Measurements from ENCODE around the gene ANKLE1.

Gene ANKLE1

DNA sequence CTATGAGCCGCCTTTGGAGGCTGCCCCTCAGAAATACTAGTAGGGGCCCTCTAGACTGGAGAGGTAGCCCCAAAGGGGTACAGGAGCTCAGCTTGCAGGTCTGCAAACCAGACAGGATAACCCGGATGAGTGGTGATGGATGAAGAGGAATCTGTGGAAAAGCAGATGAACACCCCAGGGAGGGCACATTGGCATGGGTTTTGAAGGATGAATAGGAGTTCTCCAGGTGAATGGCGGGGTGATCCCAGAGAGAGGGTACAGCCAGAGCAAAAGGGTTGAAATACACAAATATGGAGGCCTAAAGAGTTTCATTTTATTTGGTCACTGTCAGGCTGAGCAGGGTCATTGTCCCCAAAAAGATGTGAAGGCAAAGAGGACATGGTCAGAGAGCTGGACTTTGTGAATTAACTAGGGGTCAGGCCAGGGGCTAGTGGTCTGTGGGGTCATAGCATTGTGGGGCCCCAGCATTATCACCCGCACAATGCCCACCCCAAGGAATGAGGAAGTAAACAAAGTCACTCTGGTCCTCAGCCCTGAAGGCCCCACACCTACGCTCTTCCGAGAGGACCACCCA, 40.8 kb upstream of the ANKLE1 start:
- no peak overlapping the region for H3K4me3 ChIP-seq (ENCODE audit: extremely low read depth, insufficient read depth, low read length, poor library complexity, severe bottlenecking)
- peaks cover 40% of the 10 kb centered on the region for H3K36me3 ChIP-seq (ENCODE audit: control insufficient read depth, insufficient read depth, low read length)
- H3K4me1 ChIP-seq (ENCODE audit: control insufficient read depth, insufficient read depth, low read length, poor library complexity, severe bottlenecking) = peaks cover 21% of the 10 kb centered on the region
- no peaks in the 10 kb centered on the region for H3K9me3 ChIP-seq (ENCODE audit: control insufficient read depth, low read length)
- H3K27ac ChIP-seq (ENCODE audit: low read depth, low read length, severe bottlenecking) = no peak overlapping the region
- 96 to 100% methylated on average over 5 of the region's 6 CpGs for WGBS, 2 experiments (ENCODE audit: insufficient coverage in 2 of 2)

DNA sequence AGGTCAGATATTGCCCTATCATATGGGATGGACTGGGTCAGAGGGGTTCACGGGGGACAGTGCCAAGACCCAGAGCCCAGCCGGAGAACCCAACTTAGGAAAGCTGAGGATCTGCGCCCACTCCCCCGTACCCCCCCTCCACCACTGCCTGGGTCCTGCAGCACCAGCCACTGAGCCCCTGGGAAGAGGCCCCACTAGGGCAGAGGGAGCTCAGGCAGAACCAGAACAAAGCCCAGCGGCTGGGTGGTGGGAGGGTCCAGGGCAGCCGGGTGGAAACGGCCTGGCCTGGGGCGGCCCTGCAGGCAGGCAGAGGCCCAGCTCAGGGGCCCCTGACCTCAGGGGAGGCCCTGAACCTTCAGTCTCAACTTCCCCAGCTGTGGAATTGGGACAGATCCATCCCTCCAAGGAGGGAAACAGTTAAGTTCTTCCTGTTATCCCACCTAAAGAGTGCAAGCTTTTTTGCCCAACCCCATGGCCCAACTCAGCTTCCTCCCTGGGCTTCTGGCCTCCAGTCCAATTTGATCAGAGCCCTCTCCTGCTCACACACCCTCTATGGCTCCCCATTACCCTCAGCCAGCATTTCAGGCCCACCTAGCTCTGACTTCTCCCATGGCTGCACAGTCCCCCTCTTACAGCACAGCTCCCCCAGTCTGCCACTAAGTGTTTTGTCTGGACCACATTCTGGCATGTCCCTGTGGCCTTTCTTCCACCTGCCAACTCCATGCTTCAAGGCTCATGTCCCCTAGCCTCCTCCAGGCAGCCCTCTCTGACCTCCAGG, 39.1 kb upstream of the ANKLE1 start:
- peaks cover 12% of the 10 kb centered on the region for H3K4me1 ChIP-seq (ENCODE audit: control insufficient read depth, insufficient read depth, low read length, poor library complexity, severe bottlenecking)
- no peaks in the 10 kb centered on the region for H3K9me3 ChIP-seq (ENCODE audit: control insufficient read depth, low read length)
- H3K36me3 ChIP-seq (ENCODE audit: control insufficient read depth, insufficient read depth, low read length) = peaks cover 30% of the 10 kb centered on the region
- WGBS, 2 experiments (ENCODE audit: insufficient coverage in 2 of 2) = 73 to 81% methylated on average over 3 to 5 of the region's 8 CpGs
- H3K27ac ChIP-seq (ENCODE audit: low read depth, low read length, severe bottlenecking) = no peak overlapping the region
- H3K4me3 ChIP-seq (ENCODE audit: extremely low read depth, insufficient read depth, low read length, poor library complexity, severe bottlenecking) = peak overlapping the region; percentile 90

GRCh38 chr19:17243211-17243829, 38.4 kb upstream of the ANKLE1 start:
- H3K4me3 ChIP-seq (ENCODE audit: extremely low read depth, insufficient read depth, low read length, poor library complexity, severe bottlenecking) = peak overlapping the region; percentile 90
- H3K36me3 ChIP-seq (ENCODE audit: control insufficient read depth, insufficient read depth, low read length) = peaks cover 23% of the 10 kb centered on the region
- peaks cover 12% of the 10 kb centered on the region for H3K4me1 ChIP-seq (ENCODE audit: control insufficient read depth, insufficient read depth, low read length, poor library complexity, severe bottlenecking)
- H3K27ac ChIP-seq (ENCODE audit: low read depth, low read length, severe bottlenecking) = peak overlapping the region; percentile 49
- WGBS, 2 experiments (ENCODE audit: insufficient coverage in 2 of 2) = 20 to 23% methylated on average over 5 to 7 of the region's 8 CpGs
- no peaks in the 10 kb centered on the region for H3K9me3 ChIP-seq (ENCODE audit: control insufficient read depth, low read length)

DNA sequence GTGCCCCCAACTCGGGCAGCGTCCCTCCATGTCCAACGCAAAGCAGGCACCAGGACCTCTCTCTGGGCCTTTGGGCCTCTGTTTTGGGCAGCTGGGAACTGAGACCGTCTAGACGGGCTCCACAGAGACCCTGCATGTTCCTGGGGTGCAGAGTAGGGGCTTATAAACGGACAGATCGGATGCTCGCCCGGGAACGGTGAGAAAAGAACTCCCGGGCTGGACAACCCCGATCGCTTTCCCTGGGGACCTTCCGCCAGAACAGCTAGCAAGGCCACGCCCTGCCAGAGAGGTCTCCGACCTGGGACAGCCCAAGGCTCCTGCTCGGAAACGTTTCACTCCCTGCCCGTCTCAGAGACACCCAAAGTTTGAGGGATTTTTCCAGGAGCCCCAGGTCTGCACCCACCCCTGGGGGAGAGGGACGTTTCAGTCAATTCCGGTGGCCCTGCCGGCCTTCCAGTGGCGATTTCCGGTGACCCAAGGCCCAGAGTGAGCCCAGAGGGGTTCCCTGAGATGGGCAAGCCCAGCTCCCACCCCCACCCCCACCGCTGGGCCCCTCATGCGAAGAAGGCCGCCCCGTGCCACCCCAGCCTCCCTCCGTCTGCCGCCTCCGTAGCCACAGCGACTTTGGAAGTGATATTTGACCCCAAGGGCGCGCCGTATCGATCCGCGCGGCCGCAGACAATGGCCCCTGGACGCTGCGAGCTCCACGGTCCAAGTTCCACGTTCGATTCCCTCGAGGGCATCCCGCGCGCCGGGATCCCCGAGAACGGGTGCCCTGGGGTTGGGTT, 37.7 kb upstream of the ANKLE1 start:
- H3K9me3 ChIP-seq (ENCODE audit: control insufficient read depth, low read length) = no peaks in the 10 kb centered on the region
- H3K4me1 ChIP-seq (ENCODE audit: control insufficient read depth, insufficient read depth, low read length, poor library complexity, severe bottlenecking) = peaks cover 17% of the 10 kb centered on the region
- peak overlapping the region; percentile 49 for H3K27ac ChIP-seq (ENCODE audit: low read depth, low read length, severe bottlenecking)
- H3K4me3 ChIP-seq (ENCODE audit: extremely low read depth, insufficient read depth, low read length, poor library complexity, severe bottlenecking) = peak overlapping the region; percentile 90
- peaks cover 18% of the 10 kb centered on the region for H3K36me3 ChIP-seq (ENCODE audit: control insufficient read depth, insufficient read depth, low read length)
- WGBS, 2 experiments (ENCODE audit: insufficient coverage in 2 of 2) = 1% methylated on average over 42 to 45 of the region's 52 CpGs

DNA sequence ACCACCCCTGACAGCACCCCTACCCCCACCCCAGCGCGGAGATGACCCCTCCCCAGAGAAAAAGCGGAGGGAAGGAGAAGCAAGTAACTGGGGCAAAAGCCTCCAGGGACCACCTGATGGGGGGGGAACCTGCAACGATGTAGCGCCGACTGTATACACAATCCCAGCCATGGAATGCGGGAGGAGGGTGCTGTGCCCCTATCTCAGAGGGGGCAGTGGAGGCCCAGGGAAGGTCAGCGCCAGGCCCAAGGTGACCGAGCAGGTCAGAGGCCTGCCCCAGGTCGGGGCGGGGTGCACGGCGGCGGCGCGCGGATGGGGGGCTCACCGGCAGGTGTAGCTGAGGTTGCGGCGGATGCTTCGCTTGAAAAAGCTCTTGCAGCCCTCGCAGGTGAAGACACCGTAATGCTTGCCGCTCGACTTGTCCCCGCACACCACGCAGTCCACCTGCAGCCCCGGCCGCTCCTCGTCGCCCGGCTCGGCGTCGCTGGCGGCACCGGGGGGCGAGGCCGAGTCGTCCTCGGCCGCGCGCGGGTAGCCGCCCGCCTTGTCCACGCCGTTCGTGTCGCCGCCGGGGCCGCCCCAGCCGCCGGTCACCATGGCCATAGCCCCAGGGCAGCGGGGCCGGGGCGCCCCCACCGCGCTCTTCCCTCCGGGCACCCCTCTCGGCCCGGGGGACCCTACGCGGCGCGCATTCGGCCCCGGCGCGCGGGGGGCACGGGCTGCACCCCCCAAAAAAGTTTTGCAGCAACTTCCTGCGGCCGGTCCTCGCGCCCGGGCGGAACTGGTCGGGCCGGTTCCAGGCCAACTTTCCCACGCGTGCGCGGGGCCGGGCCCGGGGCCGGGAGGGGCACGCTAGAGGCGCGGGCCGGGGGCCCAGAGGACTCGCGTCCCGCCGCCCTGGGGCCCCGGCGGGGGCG, 36.8 kb upstream of the ANKLE1 start:
- 0 to 1% methylated on average over 70 to 94 of the region's 100 CpGs for WGBS, 2 experiments (ENCODE audit: insufficient coverage in 2 of 2)
- Histone ChIP-seq H3K9me3 (ENCODE audit: control insufficient read depth, low read length) (no peaks in the 10 kb centered on the region), H3K4me3 (ENCODE audit: extremely low read depth, insufficient read depth, low read length, poor library complexity, severe bottlenecking) (peak overlapping the region; percentile 90), H3K27ac (ENCODE audit: low read depth, low read length, severe bottlenecking) (peak overlapping the region; percentile 49), H3K4me1 (ENCODE audit: control insufficient read depth, insufficient read depth, low read length, poor library complexity, severe bottlenecking) (peaks cover 20% of the 10 kb centered on the region), H3K36me3 (ENCODE audit: control insufficient read depth, insufficient read depth, low read length) (peaks cover 16% of the 10 kb centered on the region)

DNA sequence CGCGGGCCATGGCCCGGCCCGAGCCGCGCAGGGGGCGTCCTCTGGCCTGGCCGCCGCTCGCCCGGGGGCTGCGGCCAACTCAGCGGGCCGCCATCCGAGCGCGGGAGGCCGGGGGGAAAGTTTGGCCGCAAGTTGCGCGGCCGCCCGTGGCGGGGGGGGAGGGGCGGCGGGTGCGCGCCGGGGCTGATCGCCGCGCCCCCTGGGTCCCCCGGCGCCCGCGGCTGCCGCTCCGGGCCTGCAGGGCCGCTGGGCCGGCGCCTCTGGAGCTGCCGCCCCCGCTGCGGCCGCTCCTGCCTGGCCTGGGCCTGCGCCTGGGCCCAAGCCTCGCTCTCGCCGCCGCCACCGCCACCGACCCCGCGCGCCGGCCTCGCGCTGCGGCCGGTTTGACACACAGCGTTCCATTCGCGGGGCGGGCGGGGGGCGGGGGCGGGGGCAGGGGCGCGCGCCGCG, 36.1 kb upstream of the ANKLE1 start, which contains the start of gene NR2F6:
Gene NR2F6, minus strand, starts transcription at position 385 of the 450 bp plus-strand sequence. CDS start 699 bp downstream, outside the sequence.
- 0 to 1% methylated on average over 27 to 38 of the region's 72 CpGs for WGBS, 2 experiments (ENCODE audit: insufficient coverage in 2 of 2)
- Histone ChIP-seq H3K9me3 (ENCODE audit: control insufficient read depth, low read length) (no peaks in the 10 kb centered on the region), H3K4me1 (ENCODE audit: control insufficient read depth, insufficient read depth, low read length, poor library complexity, severe bottlenecking) (peaks cover 20% of the 10 kb centered on the region), H3K27ac (ENCODE audit: low read depth, low read length, severe bottlenecking) (peak within 1 kb of the TSS; percentile 83), H3K36me3 (ENCODE audit: control insufficient read depth, insufficient read depth, low read length) (peaks cover 9% of the 10 kb centered on the region), H3K4me3 (ENCODE audit: extremely low read depth, insufficient read depth, low read length, poor library complexity, severe bottlenecking) (peak within 1 kb of the TSS; percentile 90)

DNA sequence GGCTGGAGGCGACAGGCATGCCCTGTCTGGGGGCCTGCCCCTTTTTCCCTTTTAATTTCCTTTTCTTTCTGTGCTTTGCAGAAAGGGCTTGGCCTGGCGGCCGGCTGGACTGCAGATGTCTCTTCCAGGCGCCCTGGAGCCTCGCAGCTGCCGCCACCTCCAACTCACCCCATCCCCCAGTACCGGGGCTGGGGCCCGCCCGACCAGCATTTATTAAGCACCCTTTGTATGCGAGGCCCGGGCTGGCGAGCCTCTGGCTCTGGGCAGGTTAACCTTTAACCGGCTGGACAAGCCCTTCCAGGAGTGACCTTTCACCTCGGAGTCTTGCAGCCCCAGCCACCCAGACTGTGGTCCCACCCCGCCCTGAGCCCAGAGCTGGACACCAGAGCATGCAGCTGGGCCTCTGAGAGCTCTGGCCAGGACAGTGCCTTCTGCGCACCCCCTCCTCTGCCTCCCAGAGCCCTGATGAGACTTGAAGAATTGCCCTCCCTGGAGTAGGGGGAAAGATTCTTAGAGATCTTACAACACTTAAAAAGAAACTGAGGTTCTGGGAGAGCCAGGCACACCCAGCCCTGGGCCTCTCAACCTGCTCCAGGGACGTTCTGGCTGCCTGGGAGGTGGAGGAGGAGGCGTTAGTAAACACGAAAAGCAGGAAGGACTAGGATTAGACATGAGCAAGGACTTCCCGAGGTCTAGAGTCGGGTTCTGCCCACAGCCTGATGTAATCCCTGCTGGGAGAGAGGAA, 34.8 kb upstream of the ANKLE1 start:
- Histone ChIP-seq H3K4me3 (ENCODE audit: extremely low read depth, insufficient read depth, low read length, poor library complexity, severe bottlenecking) (peak overlapping the region; percentile 41), H3K9me3 (ENCODE audit: control insufficient read depth, low read length) (no peaks in the 10 kb centered on the region), H3K27ac (ENCODE audit: low read depth, low read length, severe bottlenecking) (peak overlapping the region; percentile 83), H3K36me3 (ENCODE audit: control insufficient read depth, insufficient read depth, low read length) (no peaks in the 10 kb centered on the region), H3K4me1 (ENCODE audit: control insufficient read depth, insufficient read depth, low read length, poor library complexity, severe bottlenecking) (peaks cover 20% of the 10 kb centered on the region)
- WGBS, 2 experiments (ENCODE audit: insufficient coverage in 2 of 2) = 15 to 20% methylated on average over 18 to 20 of the region's 21 CpGs

GRCh38 chr19:17248011-17248776, 33.5 kb upstream of the ANKLE1 start:
- WGBS, 2 experiments (ENCODE audit: insufficient coverage in 2 of 2) = 49 to 65% methylated on average over 13 to 21 of the region's 21 CpGs
- H3K4me3 ChIP-seq (ENCODE audit: extremely low read depth, insufficient read depth, low read length, poor library complexity, severe bottlenecking) = no peak overlapping the region
- H3K36me3 ChIP-seq (ENCODE audit: control insufficient read depth, insufficient read depth, low read length) = no peaks in the 10 kb centered on the region
- H3K9me3 ChIP-seq (ENCODE audit: control insufficient read depth, low read length) = no peaks in the 10 kb centered on the region
- H3K27ac ChIP-seq (ENCODE audit: low read depth, low read length, severe bottlenecking) = no peak overlapping the region
- H3K4me1 ChIP-seq (ENCODE audit: control insufficient read depth, insufficient read depth, low read length, poor library complexity, severe bottlenecking) = peaks cover 10% of the 10 kb centered on the region
